Tibial nerve (tissue), 3 donors: ENCODE measurements around the gene SLC8B1.

Source experiments
- POLR2A ChIP-seq, 2 donors: fragments of 450-650 bp; IDR thresholded peaks; one replicate each; pipeline ENCODE4 v1.6.1; 2017; ENCODE audit warnings: antibody characterized with exemption in 2 of 2, mild to moderate bottlenecking in 2 of 2, moderate library complexity in 2 of 2
- TF ChIP-seq, protein P1 (sequence below), 5 experiments: fragments of 200-600 bp in 3 of 5; fragments of 450-650 bp in 2 of 5; sonication (generic) in 3 of 5; IDR thresholded peaks; one replicate each; pipeline ENCODE4 v1.5.1; 2016 to 2019; ENCODE audit warnings: antibody characterized with exemption in 5 of 5, mild to moderate bottlenecking in 3 of 5, moderate library complexity in 2 of 5

DNA sequence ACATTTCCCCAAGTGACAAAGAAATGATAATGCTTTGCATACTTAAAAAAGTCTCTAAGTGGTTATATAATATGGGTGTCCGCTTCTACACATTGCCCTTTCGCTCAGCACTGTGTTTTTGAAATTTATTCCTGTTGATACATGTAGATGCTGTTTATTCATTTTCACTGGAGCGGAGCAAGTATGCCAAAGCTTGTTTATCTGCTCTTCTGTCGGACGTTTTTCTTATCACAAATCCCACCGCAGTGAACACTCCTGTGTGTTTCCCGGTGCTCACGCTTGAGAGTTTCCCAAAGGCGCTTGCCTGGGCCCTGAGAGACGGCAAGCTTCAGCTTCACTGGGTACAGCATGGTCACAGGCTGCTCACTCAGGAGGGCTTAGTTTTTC, 63.5 kb downstream of the SLC8B1 start:
- TF ChIP-seq, protein P1, sequence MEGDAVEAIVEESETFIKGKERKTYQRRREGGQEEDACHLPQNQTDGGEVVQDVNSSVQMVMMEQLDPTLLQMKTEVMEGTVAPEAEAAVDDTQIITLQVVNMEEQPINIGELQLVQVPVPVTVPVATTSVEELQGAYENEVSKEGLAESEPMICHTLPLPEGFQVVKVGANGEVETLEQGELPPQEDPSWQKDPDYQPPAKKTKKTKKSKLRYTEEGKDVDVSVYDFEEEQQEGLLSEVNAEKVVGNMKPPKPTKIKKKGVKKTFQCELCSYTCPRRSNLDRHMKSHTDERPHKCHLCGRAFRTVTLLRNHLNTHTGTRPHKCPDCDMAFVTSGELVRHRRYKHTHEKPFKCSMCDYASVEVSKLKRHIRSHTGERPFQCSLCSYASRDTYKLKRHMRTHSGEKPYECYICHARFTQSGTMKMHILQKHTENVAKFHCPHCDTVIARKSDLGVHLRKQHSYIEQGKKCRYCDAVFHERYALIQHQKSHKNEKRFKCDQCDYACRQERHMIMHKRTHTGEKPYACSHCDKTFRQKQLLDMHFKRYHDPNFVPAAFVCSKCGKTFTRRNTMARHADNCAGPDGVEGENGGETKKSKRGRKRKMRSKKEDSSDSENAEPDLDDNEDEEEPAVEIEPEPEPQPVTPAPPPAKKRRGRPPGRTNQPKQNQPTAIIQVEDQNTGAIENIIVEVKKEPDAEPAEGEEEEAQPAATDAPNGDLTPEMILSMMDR (IDR thresholded peaks at IDR 0.05): no peak
- TF ChIP-seq POLR2A (IDR thresholded peaks at IDR 0.05): no peak
